HEK293 (cell line): Measurements from ENCODE around the gene PRKCD.

Source experiments
- CTCF ChIP-seq: fragments of 450-650 bp; formaldehyde crosslinking; IDR thresholded peaks from 2 replicates; pipeline ENCODE4 v1.5.1; 2016; ENCODE audit warnings: missing biosample characterization, missing genetic modification characterization
- SCRT1 ChIP-seq: fragments of 450-650 bp; formaldehyde crosslinking; IDR thresholded peaks from 2 replicates; pipeline ENCODE4 v1.5.1; 2016; ENCODE audit warnings: missing biosample characterization, missing genetic modification characterization, borderline replicate concordance
- ZNF335 ChIP-seq: fragments of 450-650 bp; formaldehyde crosslinking; conservative IDR thresholded peaks from 2 replicates; pipeline ENCODE4 v1.5.1; 2016; ENCODE audit warnings: missing biosample characterization, missing genetic modification characterization
- ZNF660 ChIP-seq: fragments of 450-650 bp; IDR thresholded peaks from 2 replicates; pipeline ENCODE4 v1.5.1; 2018; ENCODE audit warnings: missing biosample characterization, mild to moderate bottlenecking, missing genetic modification characterization
- ZNF76 ChIP-seq: fragments of 450-650 bp; formaldehyde crosslinking; IDR thresholded peaks from 2 replicates; pipeline ENCODE4; 2016; ENCODE audit warnings: low read depth, missing biosample characterization, missing genetic modification characterization, borderline replicate concordance
- ZNF843 ChIP-seq: fragments of 450-650 bp; formaldehyde crosslinking; IDR thresholded peaks from 2 replicates; pipeline ENCODE4 v1.5.1; 2016; ENCODE audit warnings: missing biosample characterization, missing genetic modification characterization

- no peak for TF ChIP-seq ZNF76 (tag by site-specific recombination)
- TF ChIP-seq CTCF: no peak
- TF ChIP-seq ZNF660: no peak
- TF ChIP-seq SCRT1: no peak
- TF ChIP-seq ZNF843 (tag by site-specific recombination): no peak
- TF ChIP-seq ZNF335 (tag by site-specific recombination): no peak
These were observed 65.9 kb downstream of the PRKCD start for GRCh38 chr3:53226841-53227407.
